ENCODE measurements around the gene CELSR1. TPM values are rescaled to one million over a fixed set of nuclear protein-coding genes. Genes with fewer than 3 reads are reported as not detected.
A peak's percentile ranks its signal among the peaks of the same experiment; 100 is the strongest.

Gene CELSR1
- total and polyA plus RNA-seq, 5 donors: 5.5 to 7.9 (median 5.7) TPM

GRCh38 chr22:46330426-46330825 is 207.0 kb downstream of the CELSR1 start:
- 98% methylated on average over 4 of the region's 4 CpGs for WGBS
- DNase-seq: no peak
- no peaks in the 10 kb centered on the region for H3K4me1 ChIP-seq (ENCODE audit: control insufficient read depth, insufficient read depth, low read length)
- H3K9me3 ChIP-seq (ENCODE audit: control insufficient read depth, low read length): no peaks in the 10 kb centered on the region
- intact Hi-C loops (cut with DNase I): no loop called here
- H3K4me3 ChIP-seq (ENCODE audit: low read length): no peak overlapping the region
- no peaks in the 10 kb centered on the region for H3K27me3 ChIP-seq (ENCODE audit: control insufficient read depth, insufficient read depth)
- H3K27ac ChIP-seq (ENCODE audit: low read length): no peak overlapping the region
- no peak for ATAC-seq

- H3K9me3 ChIP-seq (ENCODE audit: control insufficient read depth, low read length): no peaks in the 10 kb centered on the region
- H3K27ac ChIP-seq (ENCODE audit: low read length): no peak overlapping the region
- no peak overlapping the region for H3K4me3 ChIP-seq (ENCODE audit: low read length)
- H3K4me1 ChIP-seq (ENCODE audit: control insufficient read depth, insufficient read depth, low read length): no peaks in the 10 kb centered on the region
- 90% methylated on average over 8 of the region's 8 CpGs for WGBS
- intact Hi-C loops (cut with DNase I): no loop called here
- DNase-seq (no peak), ATAC-seq (no peak)
- H3K27me3 ChIP-seq (ENCODE audit: control insufficient read depth, insufficient read depth): no peaks in the 10 kb centered on the region
Observed at GRCh38 chr22:46329616-46330015, 207.8 kb downstream of the CELSR1 start.

- 97% methylated on average over 11 of the region's 11 CpGs for WGBS
- ATAC-seq: no peak
Observed at GRCh38 chr22:46328797-46329196, 208.6 kb downstream of the CELSR1 start.

GRCh38 chr22:46327691-46328465 is 209.5 kb downstream of the CELSR1 start:
- WGBS: 96% methylated on average over 13 of the region's 13 CpGs
- Histone ChIP-seq H3K4me3 (ENCODE audit: low read length) (no peak overlapping the region), H3K4me1 (ENCODE audit: control insufficient read depth, insufficient read depth, low read length) (no peaks in the 10 kb centered on the region), H3K27ac (ENCODE audit: low read length) (no peak overlapping the region), H3K27me3 (ENCODE audit: control insufficient read depth, insufficient read depth) (no peaks in the 10 kb centered on the region), H3K9me3 (ENCODE audit: control insufficient read depth, low read length) (no peaks in the 10 kb centered on the region)
- no peak for ATAC-seq
- DNase-seq: no peak
- intact Hi-C loops (cut with DNase I): no loop called here

More at GRCh38 chr22:46328797-46329196, 208.6 kb downstream of the CELSR1 start:
- H3K4me3 ChIP-seq (ENCODE audit: low read length): no peak overlapping the region
- H3K4me1 ChIP-seq (ENCODE audit: control insufficient read depth, insufficient read depth, low read length): no peaks in the 10 kb centered on the region
- no peaks in the 10 kb centered on the region for H3K27me3 ChIP-seq (ENCODE audit: control insufficient read depth, insufficient read depth)
- H3K9me3 ChIP-seq (ENCODE audit: control insufficient read depth, low read length): no peaks in the 10 kb centered on the region
- intact Hi-C loops (cut with DNase I): no loop called here
- no peak overlapping the region for H3K27ac ChIP-seq (ENCODE audit: low read length)
- DNase-seq: no peak

GRCh38 chr22:46326066-46326680 is 211.2 kb downstream of the CELSR1 start:
- DNase-seq: no peak
- intact Hi-C loops (cut with DNase I): no loop called here
- Histone ChIP-seq H3K4me1 (ENCODE audit: control insufficient read depth, insufficient read depth, low read length) (no peaks in the 10 kb centered on the region), H3K4me3 (ENCODE audit: low read length) (no peak overlapping the region), H3K27ac (ENCODE audit: low read length) (no peak overlapping the region), H3K9me3 (ENCODE audit: control insufficient read depth, low read length) (no peaks in the 10 kb centered on the region), H3K27me3 (ENCODE audit: control insufficient read depth, insufficient read depth) (no peaks in the 10 kb centered on the region)
- no peak for ATAC-seq
- WGBS: 93% methylated on average over 23 of the region's 23 CpGs

- no peaks in the 10 kb centered on the region for H3K9me3 ChIP-seq (ENCODE audit: control insufficient read depth, low read length)
- DNase-seq: no peak
- no peaks in the 10 kb centered on the region for H3K27me3 ChIP-seq (ENCODE audit: control insufficient read depth, insufficient read depth)
- no peak for ATAC-seq
- WGBS: 97% methylated on average over 19 of the region's 19 CpGs
- no peak overlapping the region for H3K27ac ChIP-seq (ENCODE audit: low read length)
- intact Hi-C loops (cut with DNase I): no loop called here
- no peaks in the 10 kb centered on the region for H3K4me1 ChIP-seq (ENCODE audit: control insufficient read depth, insufficient read depth, low read length)
- no peak overlapping the region for H3K4me3 ChIP-seq (ENCODE audit: low read length)
Observed at GRCh38 chr22:46323162-46323561, 214.3 kb downstream of the CELSR1 start.

GRCh38 chr22:46322711-46323110 is 214.7 kb downstream of the CELSR1 start:
- Histone ChIP-seq H3K4me3 (ENCODE audit: low read length) (no peak overlapping the region), H3K27me3 (ENCODE audit: control insufficient read depth, insufficient read depth) (no peaks in the 10 kb centered on the region), H3K27ac (ENCODE audit: low read length) (no peak overlapping the region), H3K9me3 (ENCODE audit: control insufficient read depth, low read length) (no peaks in the 10 kb centered on the region), H3K4me1 (ENCODE audit: control insufficient read depth, insufficient read depth, low read length) (no peaks in the 10 kb centered on the region)
- DNase-seq: no peak
- intact Hi-C loops (cut with DNase I): no loop called here
- WGBS: 93% methylated on average over 15 of the region's 15 CpGs
- no peak for ATAC-seq

GRCh38 chr22:46320716-46321386 is 216.6 kb downstream of the CELSR1 start:
- no peak overlapping the region for H3K4me3 ChIP-seq (ENCODE audit: low read length)
- no peaks in the 10 kb centered on the region for H3K4me1 ChIP-seq (ENCODE audit: control insufficient read depth, insufficient read depth, low read length)
- intact Hi-C loops (cut with DNase I): no loop called here
- WGBS: 95% methylated on average over 20 of the region's 20 CpGs
- DNase-seq (no peak), ATAC-seq (peak in 1 of 2 donors; percentile 7)
- H3K27me3 ChIP-seq (ENCODE audit: control insufficient read depth, insufficient read depth): no peaks in the 10 kb centered on the region
- no peaks in the 10 kb centered on the region for H3K9me3 ChIP-seq (ENCODE audit: control insufficient read depth, low read length)
- no peak overlapping the region for H3K27ac ChIP-seq (ENCODE audit: low read length)

- 87% methylated on average over 14 of the region's 14 CpGs for WGBS
- H3K4me1 ChIP-seq (ENCODE audit: control insufficient read depth, insufficient read depth, low read length): no peaks in the 10 kb centered on the region
- no peak overlapping the region for H3K4me3 ChIP-seq (ENCODE audit: low read length)
- DNase-seq: no peak
- no peak overlapping the region for H3K27ac ChIP-seq (ENCODE audit: low read length)
- intact Hi-C loops (cut with DNase I): no loop called here
- H3K9me3 ChIP-seq (ENCODE audit: control insufficient read depth, low read length): no peaks in the 10 kb centered on the region
- peak; percentile 55 to 66 for ATAC-seq
- no peaks in the 10 kb centered on the region for H3K27me3 ChIP-seq (ENCODE audit: control insufficient read depth, insufficient read depth)
Observed at GRCh38 chr22:46320166-46320710, 217.2 kb downstream of the CELSR1 start.

GRCh38 chr22:46319319-46319718 is 218.1 kb downstream of the CELSR1 start:
- H3K4me3 ChIP-seq (ENCODE audit: low read length): no peak overlapping the region
- H3K27ac ChIP-seq (ENCODE audit: low read length): no peak overlapping the region
- no peak for ATAC-seq
- H3K4me1 ChIP-seq (ENCODE audit: control insufficient read depth, insufficient read depth, low read length): no peaks in the 10 kb centered on the region
- H3K27me3 ChIP-seq (ENCODE audit: control insufficient read depth, insufficient read depth): no peaks in the 10 kb centered on the region
- H3K9me3 ChIP-seq (ENCODE audit: control insufficient read depth, low read length): no peaks in the 10 kb centered on the region
- 96% methylated on average over 10 of the region's 10 CpGs for WGBS
- no peak for DNase-seq
- intact Hi-C loops (cut with DNase I): loop anchor here in 2 of 4 donors (5.0 to 10.0 kb wide), 2 partner anchors 192 to 325 kb away; no protein-coding TSS in a partner anchor

- no peak overlapping the region for H3K4me3 ChIP-seq (ENCODE audit: low read length)
- no peak for ATAC-seq
- H3K27ac ChIP-seq (ENCODE audit: low read length): no peak overlapping the region
- no peaks in the 10 kb centered on the region for H3K4me1 ChIP-seq (ENCODE audit: control insufficient read depth, insufficient read depth, low read length)
- intact Hi-C loops (cut with DNase I): loop anchor here in 2 of 4 donors (5.0 to 10.0 kb wide), 2 partner anchors 191 to 324 kb away; no protein-coding TSS in a partner anchor
- 91% methylated on average over 15 of the region's 15 CpGs for WGBS
- H3K9me3 ChIP-seq (ENCODE audit: control insufficient read depth, low read length): no peaks in the 10 kb centered on the region
- H3K27me3 ChIP-seq (ENCODE audit: control insufficient read depth, insufficient read depth): no peaks in the 10 kb centered on the region
- no peak for DNase-seq
Observed at GRCh38 chr22:46318576-46318975, 218.8 kb downstream of the CELSR1 start.

Measured in right cardiac atrium (tissue), 5 donors.